ENCODE measurements around the gene ULK1.

- no peak for TF ChIP-seq EZH2phosphoT487 (IDR thresholded peaks at IDR 0.05; ENCODE audit: borderline replicate concordance, low read length)
- TF ChIP-seq, protein P1, sequence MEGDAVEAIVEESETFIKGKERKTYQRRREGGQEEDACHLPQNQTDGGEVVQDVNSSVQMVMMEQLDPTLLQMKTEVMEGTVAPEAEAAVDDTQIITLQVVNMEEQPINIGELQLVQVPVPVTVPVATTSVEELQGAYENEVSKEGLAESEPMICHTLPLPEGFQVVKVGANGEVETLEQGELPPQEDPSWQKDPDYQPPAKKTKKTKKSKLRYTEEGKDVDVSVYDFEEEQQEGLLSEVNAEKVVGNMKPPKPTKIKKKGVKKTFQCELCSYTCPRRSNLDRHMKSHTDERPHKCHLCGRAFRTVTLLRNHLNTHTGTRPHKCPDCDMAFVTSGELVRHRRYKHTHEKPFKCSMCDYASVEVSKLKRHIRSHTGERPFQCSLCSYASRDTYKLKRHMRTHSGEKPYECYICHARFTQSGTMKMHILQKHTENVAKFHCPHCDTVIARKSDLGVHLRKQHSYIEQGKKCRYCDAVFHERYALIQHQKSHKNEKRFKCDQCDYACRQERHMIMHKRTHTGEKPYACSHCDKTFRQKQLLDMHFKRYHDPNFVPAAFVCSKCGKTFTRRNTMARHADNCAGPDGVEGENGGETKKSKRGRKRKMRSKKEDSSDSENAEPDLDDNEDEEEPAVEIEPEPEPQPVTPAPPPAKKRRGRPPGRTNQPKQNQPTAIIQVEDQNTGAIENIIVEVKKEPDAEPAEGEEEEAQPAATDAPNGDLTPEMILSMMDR (IDR thresholded peaks at IDR 0.05; ENCODE audit: low read depth, low read length, poor library complexity, severe bottlenecking) = no peak
These were observed 40.1 kb downstream of the ULK1 start for GRCh38 chr12:131934535-131934934.
